WTC11 (cell line): ENCODE measurements around the gene CCDC198.

ENCODE experiments used
- CTCF ChIP-seq: fragments of 200-600 bp; IDR thresholded peaks from 2 replicates; pipeline ENCODE4 v1.8.0; 2022; ENCODE audit warnings: antibody characterized with exemption
- FOXJ3 ChIP-seq: sonication (generic); formaldehyde crosslinking; IDR thresholded peaks from 2 replicates; pipeline ENCODE4 v1.9.0; 2021; ENCODE audit warnings: missing genetic modification reagents, mild to moderate bottlenecking, borderline replicate concordance
- MYBL2 ChIP-seq: sonication (generic); formaldehyde crosslinking; IDR thresholded peaks from 2 replicates; pipeline ENCODE4 v1.8.1; 2023; ENCODE audit warnings: mild to moderate bottlenecking, moderate library complexity, missing genetic modification reagents
- ZNF423 ChIP-seq: fragments of 250-450 bp; sonication (Bioruptor Pico); IDR thresholded peaks from 2 replicates; pipeline ENCODE4 v2.1.2; 2022; ENCODE audit warnings: mild to moderate bottlenecking, moderate library complexity

GRCh38 chr14:57462551-57462950 lies 31.1 kb downstream of the CCDC198 start:
- TF ChIP-seq FOXJ3 (no peak), CTCF (no peak), MYBL2 (CRISPR knock-in tag) (no peak), ZNF423 (no peak)
